Measurements from ENCODE around the gene ITSN1. TPM values are rescaled to one million over a fixed set of nuclear protein-coding genes. Genes with fewer than 3 reads are reported as not detected.

The ITSN1 gene
- total and polyA plus RNA-seq, 2 of the 13 experiments (the other 11 are each of a cell fraction or from before 2014, with no cell fraction given) = 26.1 to 33.8 TPM

GRCh38 chr21:33890187-33890586, 247.9 kb downstream of the ITSN1 start:
- in situ Hi-C loops (cut with HindIII; ENCODE audit: extremely low pct_ligation_motif_present, low pct_unique_long_range_greater_than_20kb) = no loop called here
- ChIA-PET CTCF (ENCODE audit: low intra/inter-chr PET ratio, low total read pairs) (no interaction called here), POLR2A (no interaction called here)
- no peak for DNase-seq (ENCODE audit: low spot score)
- Histone ChIP-seq H3K4me1 (ENCODE audit: insufficient read depth, low read length) (peaks cover 26% of the 10 kb centered on the region), H3K4me2 (ENCODE audit: low read depth, low read length) (no peak overlapping the region), H3K27ac (ENCODE audit: extremely low read length, insufficient read depth, low read length) (no peak overlapping the region), H3K9ac (ENCODE audit: insufficient read depth, low read depth, low read length) (no peak overlapping the region), H3K79me2 (ENCODE audit: insufficient read depth, low read length) (no peaks in the 10 kb centered on the region), H3K27me3 (ENCODE audit: control insufficient read depth in 1 of 2, insufficient read depth in 2 of 2, low read length in 2 of 2) (peaks cover 0 to 49% of the 10 kb centered on the region in 2 experiments; a peak in 2 of 5 replicates), H2AFZ (ENCODE audit: low read length) (no peak overlapping the region), H4K20me1 (ENCODE audit: insufficient read depth, low read length) (no peaks in the 10 kb centered on the region), H3K9me3 (ENCODE audit: low read length) (no peaks in the 10 kb centered on the region), H3K36me3 (replicated peaks in 1 of 2; ENCODE audit: control insufficient read depth in 1 of 2, insufficient read depth in 2 of 2, low read length in 2 of 2) (no peaks in the 10 kb centered on the region), H3K4me3 (replicated peaks in 1 of 3; ENCODE audit: insufficient read depth in 1 of 3, low read depth in 2 of 3, low read length in 3 of 3) (no peak overlapping the region)
- TF ChIP-seq ZBTB42 (CRISPR knock-in tag; IDR thresholded peaks at IDR 0.05) (no peak), DZIP1 (CRISPR knock-in tag; IDR thresholded peaks at IDR 0.05) (no peak), CREM (IDR thresholded peaks at IDR 0.05) (no peak), CREM (CRISPR knock-in tag; IDR thresholded peaks at IDR 0.05) (no peak), WIZ (CRISPR knock-in tag; IDR thresholded peaks at IDR 0.05) (no peak), ZNF510 (CRISPR knock-in tag; IDR thresholded peaks at IDR 0.05; ENCODE audit: low read depth) (no peak), RCOR2 (CRISPR knock-in tag; IDR thresholded peaks at IDR 0.05) (no peak), RNF2 (conservative IDR thresholded peaks at IDR 0.05; ENCODE audit: low read depth) (no peak), ARNT2 (CRISPR knock-in tag; IDR thresholded peaks at IDR 0.05; ENCODE audit: low read depth) (no peak), ZNF382 (CRISPR knock-in tag; IDR thresholded peaks at IDR 0.05; ENCODE audit: borderline replicate concordance) (no peak), KDM2A (CRISPR knock-in tag; IDR thresholded peaks at IDR 0.05; ENCODE audit: borderline replicate concordance, low read depth) (no peak)
- no TSS peak for BruUV-seq (replicated peaks)
- ATAC-seq = no peak
- FAIRE-seq = no peak
- 41% methylated on average over 5 of the region's 5 CpGs for WGBS (ENCODE audit: low lambda C conversion rate)
- intact Hi-C loops (cut with micrococcal nuclease; ENCODE audit: unreplicated experiment) = loop anchor here (5.0 kb wide), 1 partner anchor 38 kb away; no protein-coding TSS in a partner anchor
